GM12878 (cell line): ENCODE results near the gene NPLOC4. TPM values are rescaled to one million over a fixed set of nuclear protein-coding genes. Genes with fewer than 3 reads are reported as not detected.

Experiments
- ASH2L ChIP-seq: fragments of 300-600, 200-600 bp; sonication (generic); IDR thresholded peaks from 2 replicates; pipeline ENCODE4 v1.6.1; 2017; ENCODE audit warnings: low read depth, mild to moderate bottlenecking, borderline replicate concordance
- CHD2 ChIP-seq: IDR thresholded peaks from 2 replicates; pipeline ENCODE4 v1.6.1; 2011; ENCODE audit warnings: low read depth, low read length, improper control_type of control experiment, borderline replicate concordance
- CHD4 ChIP-seq: fragments of 200-600 bp; sonication (generic); IDR thresholded peaks from 2 replicates; pipeline ENCODE4 v1.6.1; 2016; ENCODE audit warnings: mild to moderate bottlenecking
- CUX1 ChIP-seq: IDR thresholded peaks from 2 replicates; pipeline ENCODE4 v1.6.1; 2012; ENCODE audit warnings: improper control_type of control experiment, low read depth, low read length; ENCODE audit not compliant: insufficient replicate concordance
- GABPA ChIP-seq: IDR thresholded peaks from 2 replicates; pipeline ENCODE4 v1.6.1; 2014; ENCODE audit warnings: antibody characterized with exemption, low read depth, mild to moderate bottlenecking, inconsistent platforms
- GATAD2B ChIP-seq: fragments of 450-650 bp; conservative IDR thresholded peaks from 2 replicates; pipeline ENCODE4 v1.6.1; 2017; ENCODE audit warnings: low read depth, mild to moderate bottlenecking, moderate library complexity
- MEF2B ChIP-seq: fragments of 450-650 bp; IDR thresholded peaks from 2 replicates; pipeline ENCODE4 v1.6.1; 2018; ENCODE audit warnings: mild to moderate bottlenecking, moderate library complexity; ENCODE audit not compliant: partially characterized antibody, poor library complexity, severe bottlenecking
- MTA3 ChIP-seq: IDR thresholded peaks from 2 replicates; pipeline ENCODE4 v1.6.1; 2012; ENCODE audit warnings: low read length, inconsistent platforms, borderline replicate concordance
- NFIC ChIP-seq: IDR thresholded peaks from 2 replicates; pipeline ENCODE4 v1.6.1; 2012; ENCODE audit warnings: low read depth, mild to moderate bottlenecking, inconsistent platforms, low read length, moderate library complexity
- NR2C2 ChIP-seq: IDR thresholded peaks from 2 replicates; pipeline ENCODE4 v1.6.1; 2011; ENCODE audit warnings: borderline replicate concordance, low read depth; ENCODE audit not compliant: control insufficient read depth, insufficient read length
- SIN3A ChIP-seq: IDR thresholded peaks from 2 replicates; pipeline ENCODE4 v1.6.1; 2012; ENCODE audit warnings: low read depth, low read length, improper control_type of control experiment
- ZNF207 ChIP-seq: fragments of 450-650 bp; IDR thresholded peaks from 2 replicates; pipeline ENCODE4 v1.6.1; 2014; ENCODE audit warnings: antibody characterized with exemption, mild to moderate bottlenecking, borderline replicate concordance
- ZNF274 ChIP-seq: IDR thresholded peaks from one replicate; pipeline ENCODE4 v1.8.0; 2011; ENCODE audit not compliant: insufficient read length, insufficient read depth
- ZNF687 ChIP-seq: fragments of 450-650 bp; IDR thresholded peaks from 2 replicates; pipeline ENCODE4 v1.6.1; 2017; ENCODE audit warnings: mild to moderate bottlenecking, moderate library complexity
- polyA plus RNA-seq, 11 experiments: library from polyadenylated mRNA; depleted of rRNA in 4 of 11; unstranded in 6 of 11; stranded (reverse) in 5 of 11; fragments of >200 nt; fragmentation: Nextera tagmentation in 4 of 11; fragmentation: Illumina TruSeq in 1 of 11; extraction: Ambion mirVana in 4 of 11; extraction: Trizol in 1 of 11; gene quantifications; 1 replicate in 1 of 11; 2 replicates in 10 of 11; pipeline versions ENCODE4 v1.2.1 to v1.2.3, GENCODE V29; 2011 to 2016; ENCODE audit warnings: inconsistent platforms in 2 of 11, missing spikeins in 2 of 11, low read depth in 1 of 11
- total RNA-seq, 4 experiments: library from RNA; depleted of rRNA in 3 of 4; stranded (reverse); fragments of >200 nt in 3 of 4; fragmentation: Illumina TruSeq in 1 of 4; extraction: Trizol in 1 of 4; gene quantifications; 2 replicates each; pipeline versions ENCODE4 v1.2.1 to v1.2.3, GENCODE V29; 2013 to 2021
- TF ChIP-seq, protein P1 (sequence below): IDR thresholded peaks from 2 replicates; pipeline ENCODE4 v1.6.1; 2011; ENCODE audit warnings: mild to moderate bottlenecking, low read depth, low read length, moderate library complexity; ENCODE audit not compliant: insufficient replicate concordance
- TF ChIP-seq, protein P2 (sequence below): IDR thresholded peaks from 2 replicates; pipeline ENCODE4 v1.6.1; 2011; ENCODE audit warnings: low read depth, mild to moderate bottlenecking, low read length, moderate library complexity, borderline replicate concordance; ENCODE audit errors: extremely low read depth

NPLOC4 gene
- total and polyA plus RNA-seq, 10 of the 15 experiments (the other 5 are each of a cell fraction or from before 2014, with no cell fraction given): 1.5 to 83.7 (median 45.8) TPM

- TF ChIP-seq ASH2L: no peak
- peak; percentile 15 for TF ChIP-seq MEF2B
- TF ChIP-seq, protein P1, sequence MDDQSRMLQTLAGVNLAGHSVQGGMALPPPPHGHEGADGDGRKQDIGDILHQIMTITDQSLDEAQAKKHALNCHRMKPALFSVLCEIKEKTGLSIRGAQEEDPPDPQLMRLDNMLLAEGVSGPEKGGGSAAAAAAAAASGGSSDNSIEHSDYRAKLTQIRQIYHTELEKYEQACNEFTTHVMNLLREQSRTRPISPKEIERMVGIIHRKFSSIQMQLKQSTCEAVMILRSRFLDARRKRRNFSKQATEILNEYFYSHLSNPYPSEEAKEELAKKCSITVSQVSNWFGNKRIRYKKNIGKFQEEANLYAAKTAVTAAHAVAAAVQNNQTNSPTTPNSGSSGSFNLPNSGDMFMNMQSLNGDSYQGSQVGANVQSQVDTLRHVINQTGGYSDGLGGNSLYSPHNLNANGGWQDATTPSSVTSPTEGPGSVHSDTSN: peak; percentile 61
- peak; percentile 88 for TF ChIP-seq GATAD2B
- TF ChIP-seq SIN3A: peak; percentile 89; the same call in 1 of the 2 replicates
- TF ChIP-seq ZNF207: no peak; the same call in 1 of the 2 replicates
- TF ChIP-seq, protein P2, sequence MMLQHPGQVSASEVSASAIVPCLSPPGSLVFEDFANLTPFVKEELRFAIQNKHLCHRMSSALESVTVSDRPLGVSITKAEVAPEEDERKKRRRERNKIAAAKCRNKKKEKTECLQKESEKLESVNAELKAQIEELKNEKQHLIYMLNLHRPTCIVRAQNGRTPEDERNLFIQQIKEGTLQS: no peak
- TF ChIP-seq ZNF274: no peak
- peak; percentile 82 for TF ChIP-seq GABPA
- no peak for TF ChIP-seq CUX1
- TF ChIP-seq CHD2: peak; percentile 95
- TF ChIP-seq NR2C2: no peak
- TF ChIP-seq ZNF687: peak; percentile 45; the same call in 1 of the 2 replicates
- no peak for TF ChIP-seq CHD4
- TF ChIP-seq MTA3: no peak
- no peak for TF ChIP-seq NFIC
Observed at GRCh38 chr17:81683584-81684441, 46.9 kb upstream of the NPLOC4 start, which contains the start of the genes ARL16 and HGS (continued).
